ENCODE results near the gene CALCB.

Gene CALCB

GRCh38 chr11:15074206-15075161 is 1.1 kb downstream of the CALCB start:
- H3K4me3 ChIP-seq (ENCODE audit: control insufficient read depth, low read depth, low read length) = peak overlapping the region; percentile 3; the same call in 1 of the 2 replicates

DNA sequence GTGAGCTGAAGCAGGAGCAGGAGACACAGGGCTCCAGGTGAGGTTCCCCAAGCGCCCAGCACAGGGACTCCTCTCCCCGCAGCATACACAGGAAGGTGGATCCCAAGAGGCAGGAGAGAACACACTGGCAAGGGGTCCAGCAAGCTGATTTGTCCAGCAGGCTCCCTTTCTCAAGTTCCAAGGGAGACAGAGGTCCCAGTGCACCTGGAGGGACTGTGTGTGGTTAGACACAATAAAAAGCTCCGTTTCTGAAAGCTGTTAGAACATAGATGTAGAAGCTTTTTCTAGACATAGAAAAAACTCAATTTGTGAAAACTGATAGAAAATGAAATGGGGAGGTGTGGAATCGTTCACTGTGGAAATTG is 1.8 kb downstream of the CALCB start:
- DNase-seq (ENCODE audit: low read depth) = no peak
- no peak overlapping the region for H3K4me3 ChIP-seq (ENCODE audit: control insufficient read depth, low read depth, low read length)
- TF ChIP-seq, protein P1, sequence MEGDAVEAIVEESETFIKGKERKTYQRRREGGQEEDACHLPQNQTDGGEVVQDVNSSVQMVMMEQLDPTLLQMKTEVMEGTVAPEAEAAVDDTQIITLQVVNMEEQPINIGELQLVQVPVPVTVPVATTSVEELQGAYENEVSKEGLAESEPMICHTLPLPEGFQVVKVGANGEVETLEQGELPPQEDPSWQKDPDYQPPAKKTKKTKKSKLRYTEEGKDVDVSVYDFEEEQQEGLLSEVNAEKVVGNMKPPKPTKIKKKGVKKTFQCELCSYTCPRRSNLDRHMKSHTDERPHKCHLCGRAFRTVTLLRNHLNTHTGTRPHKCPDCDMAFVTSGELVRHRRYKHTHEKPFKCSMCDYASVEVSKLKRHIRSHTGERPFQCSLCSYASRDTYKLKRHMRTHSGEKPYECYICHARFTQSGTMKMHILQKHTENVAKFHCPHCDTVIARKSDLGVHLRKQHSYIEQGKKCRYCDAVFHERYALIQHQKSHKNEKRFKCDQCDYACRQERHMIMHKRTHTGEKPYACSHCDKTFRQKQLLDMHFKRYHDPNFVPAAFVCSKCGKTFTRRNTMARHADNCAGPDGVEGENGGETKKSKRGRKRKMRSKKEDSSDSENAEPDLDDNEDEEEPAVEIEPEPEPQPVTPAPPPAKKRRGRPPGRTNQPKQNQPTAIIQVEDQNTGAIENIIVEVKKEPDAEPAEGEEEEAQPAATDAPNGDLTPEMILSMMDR (IDR thresholded peaks at IDR 0.05; ENCODE audit: control insufficient read depth, insufficient read depth, low read depth, low read length, missing control alignments) = no peak

More at GRCh38 chr11:15074206-15075161, 1.1 kb downstream of the CALCB start:
- DNase-seq (ENCODE audit: low read depth) = peak; percentile 7
- TF ChIP-seq, protein P1 (IDR thresholded peaks at IDR 0.05; ENCODE audit: control insufficient read depth, insufficient read depth, low read depth, low read length, missing control alignments) = peak; percentile 79

DNA sequence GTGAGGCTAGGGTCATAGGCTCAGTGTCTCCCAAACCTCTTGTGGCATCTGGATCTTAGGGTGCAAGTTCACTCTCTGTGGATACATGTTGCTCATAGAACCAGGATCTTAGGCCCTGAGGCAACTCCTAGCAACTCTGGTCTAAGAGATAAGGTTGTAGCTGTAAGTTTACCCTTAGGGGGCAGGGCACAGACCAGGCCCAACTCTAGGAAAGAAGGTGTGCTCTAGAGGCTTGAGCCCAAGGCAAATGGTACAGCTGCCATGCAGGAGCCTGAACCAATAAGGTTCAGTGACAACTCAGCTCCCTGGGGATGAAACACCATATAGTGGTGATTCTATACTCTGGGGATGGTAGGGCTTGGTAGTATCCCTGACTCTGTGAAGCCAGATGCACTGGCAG is 17.8 kb downstream of the CALCB start:
- DNase-seq (ENCODE audit: low read depth) = no peak
- no peak overlapping the region for H3K4me3 ChIP-seq (ENCODE audit: control insufficient read depth, low read depth, low read length)
- TF ChIP-seq, protein P1 (IDR thresholded peaks at IDR 0.05; ENCODE audit: control insufficient read depth, insufficient read depth, low read depth, low read length, missing control alignments) = no peak

- no peak overlapping the region for H3K4me3 ChIP-seq (ENCODE audit: control insufficient read depth, low read depth, low read length)
- DNase-seq (ENCODE audit: low read depth) = no peak
- TF ChIP-seq, protein P1 (IDR thresholded peaks at IDR 0.05; ENCODE audit: control insufficient read depth, insufficient read depth, low read depth, low read length, missing control alignments) = no peak
These were observed 18.2 kb downstream of the CALCB start for GRCh38 chr11:15091625-15092024.

- TF ChIP-seq, protein P1 (IDR thresholded peaks at IDR 0.05; ENCODE audit: control insufficient read depth, insufficient read depth, low read depth, low read length, missing control alignments) = no peak
- DNase-seq (ENCODE audit: low read depth) = no peak
- no peak overlapping the region for H3K4me3 ChIP-seq (ENCODE audit: control insufficient read depth, low read depth, low read length)
These were observed 20.0 kb downstream of the CALCB start for GRCh38 chr11:15093432-15093831.

DNA sequence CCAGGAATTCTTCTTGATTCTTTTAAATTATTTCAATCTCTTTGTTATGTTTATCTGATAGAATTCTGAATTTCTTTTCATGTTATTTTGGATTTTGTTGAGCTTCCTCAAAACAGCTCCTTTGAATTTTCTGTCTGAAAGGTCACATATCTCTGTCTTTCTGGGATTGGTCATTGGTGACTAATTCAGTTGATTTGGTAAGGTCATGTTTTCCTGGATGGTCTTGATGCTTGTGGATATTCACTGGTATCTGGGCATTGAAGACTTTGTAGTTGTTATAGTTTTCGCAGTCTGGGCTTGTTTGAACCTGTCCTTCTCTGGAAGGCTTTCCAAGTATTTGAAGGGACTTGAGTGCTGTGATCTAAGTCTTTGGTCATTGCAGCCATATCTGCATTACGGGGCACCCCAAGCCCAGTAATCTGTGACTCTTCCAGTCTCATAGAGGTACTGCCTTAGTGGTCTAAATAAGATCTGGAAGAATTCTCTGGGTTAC is 22.4 kb downstream of the CALCB start:
- no peak for DNase-seq (ENCODE audit: low read depth)
- TF ChIP-seq, protein P1 (IDR thresholded peaks at IDR 0.05; ENCODE audit: control insufficient read depth, insufficient read depth, low read depth, low read length, missing control alignments) = no peak
- no peak overlapping the region for H3K4me3 ChIP-seq (ENCODE audit: control insufficient read depth, low read depth, low read length)

Measured in AG09309 (cell line).